ENCODE measurements around the gene ZC3H4. TPM values are rescaled to one million over a fixed set of nuclear protein-coding genes. Genes with fewer than 3 reads are reported as not detected.

ZC3H4 gene
- total and polyA plus RNA-seq, 9 of the 15 experiments (the other 6 are each of a cell fraction or from before 2014, with no cell fraction given), result 2.2 to 75.6 (median 18.3) TPM

- intact Hi-C loops (cut with micrococcal nuclease) (no loop called here), in situ Hi-C loops (cut with MboI) (no loop called here)
- BruUV-seq (replicated peaks), result no TSS peak
- H3K9me3 ChIP-seq (replicated peaks; ENCODE audit: control insufficient read depth, insufficient read depth, low read depth, low read length), result no peaks in the 10 kb centered on the region
- H3K9ac ChIP-seq (ENCODE audit: insufficient read depth in 1 of 2, low read depth in 2 of 2, low read length in 2 of 2), result peak overlapping the region; percentile 38 to 99; a peak in 3 of 4 replicates
- H3K9me1 ChIP-seq (ENCODE audit: control insufficient read depth, insufficient read depth, low read length), result peaks cover 3% of the 10 kb centered on the region
- FAIRE-seq, result peak; percentile 70
- POLR2A ChIA-PET, result interaction anchor here (1.0 to 2.3 kb wide), 6 partner anchors 8 to 20 kb away, joined by 3 to 13 read pairs (median 4); no protein-coding TSS in a partner anchor
- WGBS (ENCODE audit: insufficient coverage, low coverage, missing lambda C conversion rate), result 10% methylated on average over 9 of the region's 9 CpGs
- H3K79me2 ChIP-seq (ENCODE audit: control insufficient read depth, insufficient read depth, low read length), result peaks cover 93% of the 10 kb centered on the region
- H3K4me2 ChIP-seq (ENCODE audit: insufficient read depth, low read length), result peak overlapping the region; percentile 72
- DNase-seq (ENCODE audit: extremely low read depth in 1 of 4, low spot score in 3 of 4), result peak in 2 of 4 experiments; percentile 2 to 49
- peaks cover 6 to 43% of the 10 kb centered on the region in 2 experiments for H3K4me1 ChIP-seq (replicated peaks in 1 of 2; ENCODE audit: control insufficient read depth in 2 of 2, insufficient read depth in 2 of 2, low read length in 2 of 2)
- H4K20me1 ChIP-seq (replicated peaks; ENCODE audit: control insufficient read depth, insufficient read depth, low read length), result no peaks in the 10 kb centered on the region
- no peak overlapping the region for H2AFZ ChIP-seq (ENCODE audit: low read depth, low read length)
- CTCF ChIA-PET (ENCODE audit: low intra/inter-chr PET ratio), result no interaction called here
- no peak for ATAC-seq
- 0 out of 2 replicates have a peak overlapping the region, but pooled peaks have one; percentile 10 for H3K4me3 ChIP-seq
- no peaks in the 10 kb centered on the region for H3K27me3 ChIP-seq (ENCODE audit: control insufficient read depth in 2 of 2, insufficient read depth in 2 of 2, low read length in 2 of 2)
- peaks cover 55% of the 10 kb centered on the region for H3K36me3 ChIP-seq (ENCODE audit: control insufficient read depth, insufficient read depth, low read length)
- peak overlapping the region; percentile 96 for H3K27ac ChIP-seq (ENCODE audit: extremely low read depth, low read depth, low read length)
- TF ChIP-seq EP300 (IDR thresholded peaks at IDR 0.05; ENCODE audit: low read length), result 0 out of 2 replicates have a peak, but pooled peaks have one; percentile 3
- TF ChIP-seq ATF7 (IDR thresholded peaks at IDR 0.05), result 0 out of 2 replicates have a peak, but pooled peaks have one; percentile 27
- peak; percentile 19; the same call in 1 of the 2 replicates for TF ChIP-seq NFE2 (IDR thresholded peaks at IDR 0.05; ENCODE audit: low read depth)
- TF ChIP-seq C11orf30 (IDR thresholded peaks at IDR 0.05; ENCODE audit: low read depth), result 0 out of 2 replicates have a peak, but pooled peaks have one; percentile 2
- peak; percentile 53; the same call in 1 of the 2 replicates for TF ChIP-seq GATA2 (CRISPR knock-in tag; IDR thresholded peaks at IDR 0.05)
- no peak for TF ChIP-seq PHB (CRISPR knock-in tag; IDR thresholded peaks at IDR 0.05)
- 0 out of 2 replicates have a peak, but pooled peaks have one; percentile 33 for TF ChIP-seq ZFP1 (CRISPR knock-in tag; IDR thresholded peaks at IDR 0.05)
- TF ChIP-seq ZNF184 (CRISPR knock-in tag; IDR thresholded peaks at IDR 0.05), result no peak
- TF ChIP-seq CBX8 (IDR thresholded peaks at IDR 0.05; ENCODE audit: borderline replicate concordance, extremely low read depth, low read depth, low read length, poor library complexity, severe bottlenecking), result no peak
- no peak for TF ChIP-seq MGA (IDR thresholded peaks at IDR 0.05)
- no peak for TF ChIP-seq CC2D1A (IDR thresholded peaks at IDR 0.05)
Observed at GRCh38 chr19:47107202-47107952, 6.2 kb downstream of the ZC3H4 start.
